ENCODE data around the gene SYT6.

The SYT6 gene

GRCh38 chr1:114145504-114146151, 8.0 kb downstream of the SYT6 start:
- Histone ChIP-seq H3K27me3 (ENCODE audit: control insufficient read depth, insufficient read depth, low read length) (no peaks in the 10 kb centered on the region), H3K4me2 (ENCODE audit: low read length) (no peak overlapping the region), H3K79me2 (no peaks in the 10 kb centered on the region), H3K36me3 (ENCODE audit: control insufficient read depth, insufficient read depth, low read length) (no peaks in the 10 kb centered on the region), H3K27ac (no peak overlapping the region), H2AFZ (no peak overlapping the region), H3K9ac (no peak overlapping the region), H3K4me1 (no peaks in the 10 kb centered on the region), H3K9me3 (ENCODE audit: control insufficient read depth, low read length) (no peaks in the 10 kb centered on the region), H3K4me3 (ENCODE audit: low read depth, low read length) (no peak overlapping the region)
- TF ChIP-seq, protein P1, sequence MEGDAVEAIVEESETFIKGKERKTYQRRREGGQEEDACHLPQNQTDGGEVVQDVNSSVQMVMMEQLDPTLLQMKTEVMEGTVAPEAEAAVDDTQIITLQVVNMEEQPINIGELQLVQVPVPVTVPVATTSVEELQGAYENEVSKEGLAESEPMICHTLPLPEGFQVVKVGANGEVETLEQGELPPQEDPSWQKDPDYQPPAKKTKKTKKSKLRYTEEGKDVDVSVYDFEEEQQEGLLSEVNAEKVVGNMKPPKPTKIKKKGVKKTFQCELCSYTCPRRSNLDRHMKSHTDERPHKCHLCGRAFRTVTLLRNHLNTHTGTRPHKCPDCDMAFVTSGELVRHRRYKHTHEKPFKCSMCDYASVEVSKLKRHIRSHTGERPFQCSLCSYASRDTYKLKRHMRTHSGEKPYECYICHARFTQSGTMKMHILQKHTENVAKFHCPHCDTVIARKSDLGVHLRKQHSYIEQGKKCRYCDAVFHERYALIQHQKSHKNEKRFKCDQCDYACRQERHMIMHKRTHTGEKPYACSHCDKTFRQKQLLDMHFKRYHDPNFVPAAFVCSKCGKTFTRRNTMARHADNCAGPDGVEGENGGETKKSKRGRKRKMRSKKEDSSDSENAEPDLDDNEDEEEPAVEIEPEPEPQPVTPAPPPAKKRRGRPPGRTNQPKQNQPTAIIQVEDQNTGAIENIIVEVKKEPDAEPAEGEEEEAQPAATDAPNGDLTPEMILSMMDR (IDR thresholded peaks at IDR 0.05), result no peak

DNA sequence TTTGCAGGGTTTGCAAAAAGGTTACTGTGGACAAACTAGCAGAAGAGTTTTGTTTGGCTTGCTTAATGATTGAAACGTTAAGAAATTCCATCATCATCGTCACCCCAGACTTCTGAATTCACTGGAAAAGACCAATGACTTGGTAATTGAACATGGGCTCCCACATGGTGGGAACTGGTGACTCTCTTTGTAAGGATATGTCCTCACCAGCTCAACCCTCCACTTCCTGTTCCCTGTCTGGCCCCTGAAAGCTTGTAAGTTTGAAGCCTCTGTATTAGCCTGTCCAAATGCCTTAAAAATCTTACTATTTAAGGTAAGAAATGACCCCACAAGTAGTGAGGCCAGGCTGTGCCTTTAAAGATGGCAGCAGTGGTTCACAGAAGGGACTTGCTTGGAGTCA, 9.7 kb downstream of the SYT6 start:
- TF ChIP-seq, protein P1 (IDR thresholded peaks at IDR 0.05), result no peak
- Histone ChIP-seq H3K9ac (no peak overlapping the region), H3K9me3 (ENCODE audit: control insufficient read depth, low read length) (no peaks in the 10 kb centered on the region), H2AFZ (no peak overlapping the region), H3K4me2 (ENCODE audit: low read length) (no peak overlapping the region), H3K27ac (no peak overlapping the region), H3K79me2 (no peaks in the 10 kb centered on the region), H3K4me1 (no peaks in the 10 kb centered on the region), H3K27me3 (ENCODE audit: control insufficient read depth, insufficient read depth, low read length) (no peaks in the 10 kb centered on the region), H3K4me3 (ENCODE audit: low read depth, low read length) (no peak overlapping the region), H3K36me3 (ENCODE audit: control insufficient read depth, insufficient read depth, low read length) (no peaks in the 10 kb centered on the region)

- no peak overlapping the region for H3K9ac ChIP-seq
- no peak overlapping the region for H3K4me3 ChIP-seq (ENCODE audit: low read depth, low read length)
- H3K4me2 ChIP-seq (ENCODE audit: low read length), result no peak overlapping the region
- H3K4me1 ChIP-seq, result no peaks in the 10 kb centered on the region
- no peaks in the 10 kb centered on the region for H3K36me3 ChIP-seq (ENCODE audit: control insufficient read depth, insufficient read depth, low read length)
- no peaks in the 10 kb centered on the region for H3K9me3 ChIP-seq (ENCODE audit: control insufficient read depth, low read length)
- TF ChIP-seq, protein P1 (IDR thresholded peaks at IDR 0.05), result no peak
- H3K27ac ChIP-seq, result no peak overlapping the region
- no peaks in the 10 kb centered on the region for H3K27me3 ChIP-seq (ENCODE audit: control insufficient read depth, insufficient read depth, low read length)
- no peak overlapping the region for H2AFZ ChIP-seq
- H3K79me2 ChIP-seq, result no peaks in the 10 kb centered on the region
Measured at GRCh38 chr1:114139540-114139939, 14.1 kb downstream of the SYT6 start.

DNA sequence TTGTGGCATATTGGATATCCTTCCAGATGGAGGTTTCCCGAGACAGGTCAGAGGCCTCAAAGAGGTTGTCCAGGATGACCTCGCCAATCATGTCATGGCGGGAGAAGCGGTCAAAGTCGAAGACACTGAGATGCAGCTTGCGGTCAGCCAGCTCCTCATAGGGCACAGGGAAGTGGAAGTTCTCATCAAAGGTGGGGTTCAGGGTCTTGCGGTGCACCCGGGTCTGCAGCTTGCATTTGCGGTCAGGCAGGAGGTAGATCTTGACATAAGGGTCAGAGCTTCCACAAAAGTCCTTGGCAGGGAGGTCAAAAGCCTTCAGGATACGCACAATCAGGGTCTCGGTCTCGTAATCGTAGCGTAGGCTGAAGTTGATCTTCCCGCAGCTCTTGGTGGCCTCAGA, 16.2 kb downstream of the SYT6 start:
- Histone ChIP-seq H3K4me1 (no peaks in the 10 kb centered on the region), H3K36me3 (ENCODE audit: control insufficient read depth, insufficient read depth, low read length) (no peaks in the 10 kb centered on the region), H3K79me2 (no peaks in the 10 kb centered on the region), H3K9ac (no peak overlapping the region), H3K4me3 (ENCODE audit: low read depth, low read length) (no peak overlapping the region), H3K4me2 (ENCODE audit: low read length) (no peak overlapping the region), H3K9me3 (ENCODE audit: control insufficient read depth, low read length) (no peaks in the 10 kb centered on the region), H2AFZ (no peak overlapping the region), H3K27me3 (ENCODE audit: control insufficient read depth, insufficient read depth, low read length) (no peaks in the 10 kb centered on the region), H3K27ac (no peak overlapping the region)
- TF ChIP-seq, protein P1 (IDR thresholded peaks at IDR 0.05), result no peak

GRCh38 chr1:114135786-114136185, 17.9 kb downstream of the SYT6 start:
- TF ChIP-seq, protein P1 (IDR thresholded peaks at IDR 0.05), result no peak
- no peaks in the 10 kb centered on the region for H3K36me3 ChIP-seq (ENCODE audit: control insufficient read depth, insufficient read depth, low read length)
- no peaks in the 10 kb centered on the region for H3K4me1 ChIP-seq
- H3K79me2 ChIP-seq, result no peaks in the 10 kb centered on the region
- no peak overlapping the region for H3K27ac ChIP-seq
- no peaks in the 10 kb centered on the region for H3K9me3 ChIP-seq (ENCODE audit: control insufficient read depth, low read length)
- H3K4me3 ChIP-seq (ENCODE audit: low read depth, low read length), result no peak overlapping the region
- no peak overlapping the region for H3K9ac ChIP-seq
- H3K27me3 ChIP-seq (ENCODE audit: control insufficient read depth, insufficient read depth, low read length), result no peaks in the 10 kb centered on the region
- H2AFZ ChIP-seq, result no peak overlapping the region
- H3K4me2 ChIP-seq (ENCODE audit: low read length), result no peak overlapping the region

Data from parathyroid adenoma (tissue), 2 donors.